MM.1S (cell line): ENCODE results near the gene MALRD1.

Experiments
- DNase-seq: peaks from one replicate; pipeline ENCODE4 v3.0.0-alpha.2; 2015
- H2AFZ ChIP-seq: fragments of 300-600 bp; sonication (generic); 2 replicates; pipeline ENCODE4 v1.6.0; 2016; ENCODE audit warnings: antibody characterized with exemption, low read length
- H3F3A ChIP-seq: fragments of 300-600 bp; sonication (generic); 2 replicates; pipeline ENCODE4 v1.6.1; 2016; ENCODE audit warnings: mild to moderate bottlenecking, antibody characterized with exemption, low read length, moderate library complexity, mixed read lengths; ENCODE audit not compliant: insufficient read depth
- H3K27ac ChIP-seq: fragments of 300-600 bp; sonication (generic); 2 replicates; pipeline ENCODE4 v1.5.1; 2016; ENCODE audit warnings: mild to moderate bottlenecking, low read length
- H3K27me3 ChIP-seq: fragments of 300-600 bp; sonication (generic); replicated peaks from 2 replicates; pipeline ENCODE4 v1.6.0; 2016; ENCODE audit warnings: low read length; ENCODE audit not compliant: insufficient read depth
- H3K36me3 ChIP-seq: fragments of 300-600 bp; sonication (generic); replicated peaks from 2 replicates; pipeline ENCODE4 v1.6.1; 2016; ENCODE audit warnings: mild to moderate bottlenecking, low read length, mixed read lengths; ENCODE audit not compliant: insufficient read depth
- H3K4me1 ChIP-seq: fragments of 300-600 bp; sonication (generic); 2 replicates; pipeline ENCODE4 v1.6.1; 2016; ENCODE audit warnings: low read length, mixed read lengths
- H3K4me2 ChIP-seq: fragments of 300-600 bp; sonication (generic); 2 replicates; pipeline ENCODE4 v1.6.0; 2016; ENCODE audit warnings: low read depth, low read length
- H3K4me3 ChIP-seq: fragments of 300-600 bp; sonication (generic); 2 replicates; pipeline ENCODE4 v1.5.1; 2016; ENCODE audit warnings: low read length, mixed read lengths
- H3K79me2 ChIP-seq: fragments of 300-600 bp; sonication (generic); 2 replicates; pipeline ENCODE4 v1.6.1; 2016; ENCODE audit warnings: mixed run types, low read length, mixed read lengths
- H3K9ac ChIP-seq: fragments of 300-600 bp; sonication (generic); 2 replicates; pipeline ENCODE4 v1.6.1; 2016; ENCODE audit warnings: low read length, mixed read lengths
- H3K9me2 ChIP-seq: fragments of 300-600 bp; sonication (generic); replicated peaks from 2 replicates; pipeline ENCODE4 v1.6.1; 2016; ENCODE audit warnings: mild to moderate bottlenecking, low read length, mixed read lengths; ENCODE audit not compliant: insufficient read depth
- H3K9me3 ChIP-seq: fragments of 300-600 bp; sonication (generic); replicated peaks from 2 replicates; pipeline ENCODE4 v1.6.1; 2016; ENCODE audit warnings: mild to moderate bottlenecking, low read length, mixed read lengths; ENCODE audit not compliant: insufficient read depth
- H4K20me1 ChIP-seq: fragments of 300-600 bp; sonication (generic); 2 replicates; pipeline ENCODE4 v1.6.1; 2016; ENCODE audit warnings: mild to moderate bottlenecking, low read length, moderate library complexity, mixed read lengths; ENCODE audit not compliant: insufficient read depth
- CTCF ChIP-seq: fragments of 300-600 bp; sonication (generic); IDR thresholded peaks from 2 replicates; pipeline ENCODE4 v1.5.1; 2016; ENCODE audit warnings: antibody characterized with exemption, low read length, mixed read lengths
- EZH2 ChIP-seq: fragments of 300-600 bp; sonication (generic); optimal IDR thresholded peaks from 2 replicates; pipeline ENCODE3; 2017; ENCODE audit warnings: low read depth, mild to moderate bottlenecking, antibody characterized with exemption, low read length, mixed read lengths
- EZH2phosphoT487 ChIP-seq: fragments of 300-600 bp; sonication (generic); IDR thresholded peaks from 2 replicates; pipeline ENCODE4 v1.6.1; 2018; ENCODE audit warnings: antibody characterized with exemption, low read length

Gene MALRD1

GRCh38 chr10:19144206-19144605 is 95.6 kb downstream of the MALRD1 start:
- no peak for TF ChIP-seq CTCF
- no peak for TF ChIP-seq EZH2phosphoT487
- TF ChIP-seq EZH2, result no peak
- Histone ChIP-seq H3K4me2 (no peak overlapping the region), H3K36me3 (no peaks in the 10 kb centered on the region), H4K20me1 (no peaks in the 10 kb centered on the region), H3K27me3 (no peaks in the 10 kb centered on the region), H3K79me2 (no peaks in the 10 kb centered on the region), H3K9ac (no peak overlapping the region), H3K27ac (no peak overlapping the region), H3K4me1 (no peaks in the 10 kb centered on the region), H3K4me3 (no peak overlapping the region), H3K9me2 (no peaks in the 10 kb centered on the region), H2AFZ (no peak overlapping the region), H3F3A (no peaks in the 10 kb centered on the region), H3K9me3 (no peaks in the 10 kb centered on the region)
- no peak for DNase-seq

- no peaks in the 10 kb centered on the region for H4K20me1 ChIP-seq
- H3K9ac ChIP-seq, result no peak overlapping the region
- no peak overlapping the region for H3K27ac ChIP-seq
- H3K9me3 ChIP-seq, result no peaks in the 10 kb centered on the region
- H3K79me2 ChIP-seq, result no peaks in the 10 kb centered on the region
- no peaks in the 10 kb centered on the region for H3F3A ChIP-seq
- no peak for TF ChIP-seq EZH2
- TF ChIP-seq EZH2phosphoT487, result no peak
- TF ChIP-seq CTCF, result no peak
- no peaks in the 10 kb centered on the region for H3K36me3 ChIP-seq
- H3K4me2 ChIP-seq, result no peak overlapping the region
- no peaks in the 10 kb centered on the region for H3K9me2 ChIP-seq
- DNase-seq, result no peak
- H3K4me1 ChIP-seq, result no peaks in the 10 kb centered on the region
- no peak overlapping the region for H3K4me3 ChIP-seq
- H3K27me3 ChIP-seq, result no peaks in the 10 kb centered on the region
- no peak overlapping the region for H2AFZ ChIP-seq
These were observed 105.8 kb downstream of the MALRD1 start for GRCh38 chr10:19154375-19154774.

GRCh38 chr10:19158358-19158757 is 109.8 kb downstream of the MALRD1 start:
- Histone ChIP-seq H3K79me2 (no peaks in the 10 kb centered on the region), H4K20me1 (no peaks in the 10 kb centered on the region), H3K27me3 (no peaks in the 10 kb centered on the region), H3K4me2 (no peak overlapping the region), H3K9me3 (no peaks in the 10 kb centered on the region), H3F3A (no peaks in the 10 kb centered on the region), H2AFZ (no peak overlapping the region), H3K4me3 (no peak overlapping the region), H3K4me1 (no peaks in the 10 kb centered on the region), H3K9me2 (no peaks in the 10 kb centered on the region), H3K9ac (no peak overlapping the region), H3K36me3 (no peaks in the 10 kb centered on the region), H3K27ac (no peak overlapping the region)
- DNase-seq, result no peak
- TF ChIP-seq CTCF, result no peak
- TF ChIP-seq EZH2, result no peak
- no peak for TF ChIP-seq EZH2phosphoT487
